ENCODE measurements around the gene ALDH1A2. TPM values are rescaled to one million over a fixed set of nuclear protein-coding genes. Genes with fewer than 3 reads are reported as not detected.

Gene ALDH1A2
- polyA plus RNA-seq, 3 donors = 0.41 to 5.1 (median 3.4) TPM

DNA sequence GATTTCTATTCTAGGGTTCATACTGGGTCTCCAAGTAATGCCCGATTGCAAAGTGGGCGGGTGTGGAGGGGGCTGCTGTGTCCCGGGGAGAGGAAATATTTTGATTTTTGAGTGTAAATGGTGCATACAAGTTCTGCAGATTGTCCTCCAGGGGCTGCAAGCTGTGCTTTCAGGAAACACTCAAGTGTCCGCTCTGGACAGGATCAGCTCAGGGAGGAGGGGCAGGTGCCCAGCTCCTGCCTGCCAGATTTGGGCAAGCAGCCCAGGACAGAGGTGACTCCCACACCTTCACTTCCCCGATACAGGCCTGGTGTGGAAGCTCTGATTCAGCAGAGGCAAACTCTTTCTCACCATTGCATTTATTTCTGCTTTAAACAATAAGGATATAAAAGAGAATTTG, 142.7 kb downstream of the ALDH1A2 start:
- H3K27ac Mint-ChIP-seq = no peak overlapping the region
- WGBS (ENCODE audit: insufficient coverage) = 100% methylated on average over 1 of the region's 5 CpGs
- H3K4me2 ChIP-seq (replicated peaks; ENCODE audit: extremely low read depth, low read length, poor library complexity, severe bottlenecking) = no peak overlapping the region
- H3K9me3 Mint-ChIP-seq = peaks cover 0 to 3% (median 0%) of the 10 kb centered on the region in 7 donors
- intact Hi-C loops (cut with micrococcal nuclease) = no loop called here
- no peaks in the 10 kb centered on the region for H3K4me1 Mint-ChIP-seq
- H3K36me3 ChIP-seq (replicated peaks in 1 of 2; ENCODE audit: control insufficient read depth in 1 of 2, insufficient read depth in 2 of 2, low read length in 2 of 2) = no peaks in the 10 kb centered on the region
- H3K27me3 ChIP-seq (ENCODE audit: control insufficient read depth in 2 of 2, insufficient read depth in 2 of 2, low read length in 2 of 2) = peaks cover 0 to 3% of the 10 kb centered on the region in 2 donors
- H3K36me3 Mint-ChIP-seq = no peaks in the 10 kb centered on the region
- no peak overlapping the region for H3K4me3 ChIP-seq (replicated peaks in 1 of 3; ENCODE audit: low read depth in 2 of 3, low read length in 3 of 3)
- H3K27me3 Mint-ChIP-seq (ENCODE audit: low read depth in 3 of 3) = peaks cover 6 to 13% (median 6%) of the 10 kb centered on the region in 3 donors
- no peaks in the 10 kb centered on the region for H4K20me1 ChIP-seq (ENCODE audit: insufficient read depth, low read length)
- no peak overlapping the region for H2AFZ ChIP-seq (ENCODE audit: insufficient read depth, low read depth, low read length, poor library complexity, severe bottlenecking)
- H3K79me2 ChIP-seq (ENCODE audit: insufficient read depth, low read length) = no peaks in the 10 kb centered on the region
- no peak for DNase-seq
- H3K27ac ChIP-seq (ENCODE audit: low read depth in 1 of 2, low read length in 2 of 2) = no peak overlapping the region
- H3K9me3 ChIP-seq (replicated peaks in 1 of 2; ENCODE audit: control insufficient read depth in 1 of 2, insufficient read depth in 1 of 2, low read length in 2 of 2) = no peaks in the 10 kb centered on the region
- no peak overlapping the region for H3K4me3 Mint-ChIP-seq
- TF ChIP-seq, protein P1, sequence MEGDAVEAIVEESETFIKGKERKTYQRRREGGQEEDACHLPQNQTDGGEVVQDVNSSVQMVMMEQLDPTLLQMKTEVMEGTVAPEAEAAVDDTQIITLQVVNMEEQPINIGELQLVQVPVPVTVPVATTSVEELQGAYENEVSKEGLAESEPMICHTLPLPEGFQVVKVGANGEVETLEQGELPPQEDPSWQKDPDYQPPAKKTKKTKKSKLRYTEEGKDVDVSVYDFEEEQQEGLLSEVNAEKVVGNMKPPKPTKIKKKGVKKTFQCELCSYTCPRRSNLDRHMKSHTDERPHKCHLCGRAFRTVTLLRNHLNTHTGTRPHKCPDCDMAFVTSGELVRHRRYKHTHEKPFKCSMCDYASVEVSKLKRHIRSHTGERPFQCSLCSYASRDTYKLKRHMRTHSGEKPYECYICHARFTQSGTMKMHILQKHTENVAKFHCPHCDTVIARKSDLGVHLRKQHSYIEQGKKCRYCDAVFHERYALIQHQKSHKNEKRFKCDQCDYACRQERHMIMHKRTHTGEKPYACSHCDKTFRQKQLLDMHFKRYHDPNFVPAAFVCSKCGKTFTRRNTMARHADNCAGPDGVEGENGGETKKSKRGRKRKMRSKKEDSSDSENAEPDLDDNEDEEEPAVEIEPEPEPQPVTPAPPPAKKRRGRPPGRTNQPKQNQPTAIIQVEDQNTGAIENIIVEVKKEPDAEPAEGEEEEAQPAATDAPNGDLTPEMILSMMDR (IDR thresholded peaks at IDR 0.05) = no peak
- H3K4me1 ChIP-seq (ENCODE audit: control insufficient read depth in 1 of 2, insufficient read depth in 2 of 2, low read length in 2 of 2) = no peaks in the 10 kb centered on the region
- no peak overlapping the region for H3K9ac ChIP-seq (ENCODE audit: insufficient read depth, low read length, poor library complexity, severe bottlenecking)

- intact Hi-C loops (cut with micrococcal nuclease) = no loop called here
- Mint-ChIP-seq H3K36me3 (no peaks in the 10 kb centered on the region), H3K4me1 (no peaks in the 10 kb centered on the region), H3K9me3 (peaks cover 0 to 3% (median 0%) of the 10 kb centered on the region in 7 donors), H3K4me3 (no peak overlapping the region), H3K27ac (no peak overlapping the region), H3K27me3 (ENCODE audit: low read depth in 3 of 3) (peaks cover 6 to 15% (median 10%) of the 10 kb centered on the region in 3 donors)
- no peak overlapping the region for H2AFZ ChIP-seq (ENCODE audit: insufficient read depth, low read depth, low read length, poor library complexity, severe bottlenecking)
- no peak overlapping the region for H3K4me3 ChIP-seq (replicated peaks in 1 of 3; ENCODE audit: low read depth in 2 of 3, low read length in 3 of 3)
- H3K9me3 ChIP-seq (replicated peaks in 1 of 2; ENCODE audit: control insufficient read depth in 1 of 2, insufficient read depth in 1 of 2, low read length in 2 of 2) = no peaks in the 10 kb centered on the region
- TF ChIP-seq, protein P1 (IDR thresholded peaks at IDR 0.05) = no peak
- no peaks in the 10 kb centered on the region for H3K36me3 ChIP-seq (replicated peaks in 1 of 2; ENCODE audit: control insufficient read depth in 1 of 2, insufficient read depth in 2 of 2, low read length in 2 of 2)
- H3K4me2 ChIP-seq (replicated peaks; ENCODE audit: extremely low read depth, low read length, poor library complexity, severe bottlenecking) = no peak overlapping the region
- no peaks in the 10 kb centered on the region for H3K4me1 ChIP-seq (ENCODE audit: control insufficient read depth in 1 of 2, insufficient read depth in 2 of 2, low read length in 2 of 2)
- H3K9ac ChIP-seq (ENCODE audit: insufficient read depth, low read length, poor library complexity, severe bottlenecking) = no peak overlapping the region
- peaks cover 0 to 3% of the 10 kb centered on the region in 2 donors for H3K27me3 ChIP-seq (ENCODE audit: control insufficient read depth in 2 of 2, insufficient read depth in 2 of 2, low read length in 2 of 2)
- no peak for DNase-seq
- 78% methylated on average over 1 of the region's 2 CpGs for WGBS (ENCODE audit: insufficient coverage)
- H3K27ac ChIP-seq (ENCODE audit: low read depth in 1 of 2, low read length in 2 of 2) = no peak overlapping the region
- H3K79me2 ChIP-seq (ENCODE audit: insufficient read depth, low read length) = no peaks in the 10 kb centered on the region
- H4K20me1 ChIP-seq (ENCODE audit: insufficient read depth, low read length) = no peaks in the 10 kb centered on the region
These were observed 144.1 kb downstream of the ALDH1A2 start for GRCh38 chr15:57921371-57921770.

All from CD14-positive monocyte (primary cell).